ENCODE data around the gene KCNT2.
"Not testable (repeated sequence)": the region's sequence is repeated elsewhere in the genome, so short reads cannot be mapped to it uniquely, and the experiment has no call there.

The KCNT2 gene

GRCh38 chr1:196305216-196305615, 303.0 kb downstream of the KCNT2 start:
- no peak for DNase-seq

GRCh38 chr1:196302981-196303380, 305.3 kb downstream of the KCNT2 start:
- DNase-seq, result no peak

- no peak for DNase-seq
These were observed 305.8 kb downstream of the KCNT2 start for GRCh38 chr1:196302420-196302819.

GRCh38 chr1:196295766-196296165, 312.5 kb downstream of the KCNT2 start:
- DNase-seq, result no peak

GRCh38 chr1:196278816-196279215, 329.4 kb downstream of the KCNT2 start:
- no peak for DNase-seq

- no peak for DNase-seq
These were observed 330.4 kb downstream of the KCNT2 start for GRCh38 chr1:196277860-196278259.

- no peak for DNase-seq
These were observed 336.9 kb downstream of the KCNT2 start for GRCh38 chr1:196271212-196271947.

- DNase-seq, result not testable (repeated sequence)
These were observed 345.2 kb downstream of the KCNT2 start for GRCh38 chr1:196263086-196263485.

GRCh38 chr1:196260270-196260669, 348.0 kb downstream of the KCNT2 start:
- no peak for DNase-seq

GRCh38 chr1:196259316-196259715, 348.9 kb downstream of the KCNT2 start:
- no peak for DNase-seq

GRCh38 chr1:196255762-196256161, 352.5 kb downstream of the KCNT2 start:
- DNase-seq, result no peak

GRCh38 chr1:196229546-196229945, 378.7 kb downstream of the KCNT2 start:
- no peak for DNase-seq

GRCh38 chr1:196214866-196215265, 393.4 kb downstream of the KCNT2 start:
- DNase-seq, result no peak

- no peak for DNase-seq
These were observed 398.3 kb downstream of the KCNT2 start for GRCh38 chr1:196209983-196210382.

- no peak for DNase-seq
These were observed 399.0 kb downstream of the KCNT2 start for GRCh38 chr1:196209265-196209664.

GRCh38 chr1:196207612-196208217, 400.5 kb downstream of the KCNT2 start:
- no peak for DNase-seq

GRCh38 chr1:196205882-196206281, 402.4 kb downstream of the KCNT2 start:
- no peak for DNase-seq

GRCh38 chr1:196196486-196196885, 411.8 kb downstream of the KCNT2 start:
- no peak for DNase-seq

GRCh38 chr1:196193896-196194559, 414.2 kb downstream of the KCNT2 start:
- DNase-seq, result no peak

GRCh38 chr1:196183941-196184340, 424.3 kb downstream of the KCNT2 start:
- DNase-seq, result no peak

- no peak for DNase-seq
These were observed 426.7 kb downstream of the KCNT2 start for GRCh38 chr1:196181594-196181878.

- DNase-seq, result no peak
These were observed 427.2 kb downstream of the KCNT2 start for GRCh38 chr1:196180847-196181593.

- DNase-seq, result no peak
These were observed 430.1 kb downstream of the KCNT2 start for GRCh38 chr1:196178083-196178635.
